ENCODE results near the gene TMEM132E. TPM values are rescaled to one million over a fixed set of nuclear protein-coding genes. Genes with fewer than 3 reads are reported as not detected.

Gene TMEM132E
- total RNA-seq, 3 donors from 2014 or later = under 0.01 TPM; not detected in 1

GRCh38 chr17:34598161-34598776, 18.9 kb downstream of the TMEM132E start:
- Histone ChIP-seq H3K9me3 (no peaks in the 10 kb centered on the region), H3K27ac (no peak overlapping the region), H3K27me3 (peaks cover 0 to 8% of the 10 kb centered on the region in 2 donors), H3K36me3 (no peaks in the 10 kb centered on the region), H3K4me1 (no peaks in the 10 kb centered on the region), H3K4me3 (no peak overlapping the region)
- TF ChIP-seq CTCF (IDR thresholded peaks at IDR 0.05) = no peak
- DNase-seq (ENCODE audit: low spot score in 2 of 2) = no peak
- intact Hi-C loops (cut with DNase I; ENCODE audit: low total_unique reads) = no loop called here

- TF ChIP-seq POLR2AphosphoS5 (IDR thresholded peaks at IDR 0.05) (no peak), CTCF (IDR thresholded peaks at IDR 0.05) (no peak), POLR2A (IDR thresholded peaks at IDR 0.05) (no peak)
- H3K27me3 ChIP-seq = peaks cover 0 to 3% of the 10 kb centered on the region in 2 donors
- no peak overlapping the region for H3K27ac ChIP-seq
- H3K4me1 ChIP-seq = no peaks in the 10 kb centered on the region
- no peaks in the 10 kb centered on the region for H3K36me3 ChIP-seq
- no peak for DNase-seq (ENCODE audit: low spot score in 2 of 2)
- intact Hi-C loops (cut with DNase I; ENCODE audit: low total_unique reads) = no loop called here
- no peak overlapping the region for H3K4me3 ChIP-seq
- no peaks in the 10 kb centered on the region for H3K9me3 ChIP-seq
Observed at GRCh38 chr17:34601416-34601815, 22.0 kb downstream of the TMEM132E start.

GRCh38 chr17:34603974-34604373, 24.6 kb downstream of the TMEM132E start:
- no peaks in the 10 kb centered on the region for H3K4me1 ChIP-seq
- no peaks in the 10 kb centered on the region for H3K9me3 ChIP-seq
- H3K36me3 ChIP-seq = no peaks in the 10 kb centered on the region
- no peak overlapping the region for H3K4me3 ChIP-seq
- H3K27ac ChIP-seq = no peak overlapping the region
- TF ChIP-seq POLR2A (IDR thresholded peaks at IDR 0.05) (no peak), CTCF (IDR thresholded peaks at IDR 0.05) (no peak), POLR2AphosphoS5 (IDR thresholded peaks at IDR 0.05) (no peak)
- peaks cover 0 to 9% of the 10 kb centered on the region in 2 donors for H3K27me3 ChIP-seq
- no peak for DNase-seq (ENCODE audit: low spot score in 2 of 2)
- intact Hi-C loops (cut with DNase I; ENCODE audit: low total_unique reads) = no loop called here

GRCh38 chr17:34606763-34607162, 27.4 kb downstream of the TMEM132E start:
- Histone ChIP-seq H3K27me3 (peaks cover 0 to 17% of the 10 kb centered on the region in 2 donors), H3K27ac (no peak overlapping the region), H3K4me3 (no peak overlapping the region), H3K9me3 (no peaks in the 10 kb centered on the region), H3K36me3 (no peaks in the 10 kb centered on the region), H3K4me1 (no peaks in the 10 kb centered on the region)
- no peak for DNase-seq (ENCODE audit: low spot score in 2 of 2)
- intact Hi-C loops (cut with DNase I; ENCODE audit: low total_unique reads) = no loop called here
- no peak for TF ChIP-seq POLR2A (IDR thresholded peaks at IDR 0.05)
- TF ChIP-seq CTCF (IDR thresholded peaks at IDR 0.05) = no peak
- no peak for TF ChIP-seq POLR2AphosphoS5 (IDR thresholded peaks at IDR 0.05)

- DNase-seq (ENCODE audit: low spot score in 2 of 2) = no peak
- Histone ChIP-seq H3K4me1 (no peaks in the 10 kb centered on the region), H3K36me3 (no peaks in the 10 kb centered on the region), H3K9me3 (no peaks in the 10 kb centered on the region), H3K4me3 (no peak overlapping the region), H3K27ac (no peak overlapping the region), H3K27me3 (peaks cover 0 to 15% of the 10 kb centered on the region in 2 donors)
- intact Hi-C loops (cut with DNase I; ENCODE audit: low total_unique reads) = no loop called here
- TF ChIP-seq CTCF (IDR thresholded peaks at IDR 0.05) (no peak), POLR2A (IDR thresholded peaks at IDR 0.05) (no peak), POLR2AphosphoS5 (IDR thresholded peaks at IDR 0.05) (no peak)
Observed at GRCh38 chr17:34607917-34608316, 28.5 kb downstream of the TMEM132E start.

All from breast epithelium (tissue), 4 donors.